ENCODE data around the gene PTTG1IP2.

PTTG1IP2 gene

GRCh38 chr7:90484706-90485105 lies 15.3 kb downstream of the PTTG1IP2 start:
- no peak for DNase-seq

- DNase-seq: no peak
These were observed 16.4 kb downstream of the PTTG1IP2 start for GRCh38 chr7:90485734-90486316.

GRCh38 chr7:90487808-90488207 lies 18.4 kb downstream of the PTTG1IP2 start:
- no peak for DNase-seq

- no peak for DNase-seq
These were observed 18.8 kb downstream of the PTTG1IP2 start for GRCh38 chr7:90488220-90488619.

- no peak for DNase-seq
These were observed 22.8 kb downstream of the PTTG1IP2 start for GRCh38 chr7:90492250-90492649.

- DNase-seq: no peak
These were observed 25.8 kb downstream of the PTTG1IP2 start for GRCh38 chr7:90495241-90495640.

- no peak for DNase-seq
These were observed 33.1 kb downstream of the PTTG1IP2 start for GRCh38 chr7:90502539-90502938.

GRCh38 chr7:90503367-90503766 lies 33.9 kb downstream of the PTTG1IP2 start:
- no peak for DNase-seq

- no peak for DNase-seq
These were observed 38.3 kb downstream of the PTTG1IP2 start for GRCh38 chr7:90507692-90508091.

GRCh38 chr7:90511776-90512175 lies 42.3 kb downstream of the PTTG1IP2 start:
- no peak for DNase-seq

- DNase-seq: no peak
These were observed 43.4 kb downstream of the PTTG1IP2 start for GRCh38 chr7:90512821-90513254.

- DNase-seq: no peak
These were observed 46.8 kb downstream of the PTTG1IP2 start for GRCh38 chr7:90516257-90516656.

GRCh38 chr7:90518630-90519029 lies 49.2 kb downstream of the PTTG1IP2 start:
- DNase-seq: no peak

GRCh38 chr7:90520484-90520883 lies 51.0 kb downstream of the PTTG1IP2 start:
- no peak for DNase-seq

GRCh38 chr7:90530263-90530662 lies 60.8 kb downstream of the PTTG1IP2 start:
- DNase-seq: no peak

- DNase-seq: no peak
These were observed 62.9 kb downstream of the PTTG1IP2 start for GRCh38 chr7:90532231-90532929.

- no peak for DNase-seq
These were observed 67.0 kb downstream of the PTTG1IP2 start for GRCh38 chr7:90536449-90536848.

- DNase-seq: no peak
These were observed 69.0 kb downstream of the PTTG1IP2 start for GRCh38 chr7:90538405-90538804.

- no peak for DNase-seq
These were observed 71.0 kb downstream of the PTTG1IP2 start for GRCh38 chr7:90540406-90540805.

GRCh38 chr7:90551036-90551435 lies 81.6 kb downstream of the PTTG1IP2 start:
- DNase-seq: no peak

- DNase-seq: no peak
These were observed 83.1 kb downstream of the PTTG1IP2 start for GRCh38 chr7:90552521-90552920.

- no peak for DNase-seq
These were observed 91.3 kb downstream of the PTTG1IP2 start for GRCh38 chr7:90560730-90561129.
